Ishikawa (cell line): ENCODE measurements around the gene PCDHGA5.

Experiments
- CEBPB ChIP-seq: IDR thresholded peaks from 2 replicates; pipeline ENCODE4 v1.6.1; 2012
- CREB1 ChIP-seq: IDR thresholded peaks from 2 replicates; pipeline ENCODE4 v1.6.1; 2012; ENCODE audit warnings: low read depth
- EGR1 ChIP-seq: IDR thresholded peaks from 2 replicates; pipeline ENCODE4 v1.6.1; 2012
- EP300 ChIP-seq: IDR thresholded peaks from 2 replicates; pipeline ENCODE4 v1.6.1; 2012; ENCODE audit warnings: borderline replicate concordance
- FOXM1 ChIP-seq: IDR thresholded peaks from 2 replicates; pipeline ENCODE4 v1.6.1; 2012; ENCODE audit warnings: low read depth, borderline replicate concordance
- MAX ChIP-seq: IDR thresholded peaks from 2 replicates; pipeline ENCODE4 v1.6.1; 2012
- NFIC ChIP-seq: IDR thresholded peaks from 2 replicates; pipeline ENCODE4 v1.6.1; 2012
- RAD21 ChIP-seq: IDR thresholded peaks from 2 replicates; pipeline ENCODE4 v1.6.1; 2012; ENCODE audit warnings: low read depth
- REST ChIP-seq: IDR thresholded peaks from 2 replicates; pipeline ENCODE4 v1.6.1; 2012; ENCODE audit warnings: low read depth, mild to moderate bottlenecking
- TAF1 ChIP-seq: IDR thresholded peaks from 2 replicates; pipeline ENCODE4 v1.6.1; 2012; ENCODE audit warnings: low read depth, mild to moderate bottlenecking
- TCF12 ChIP-seq: IDR thresholded peaks from 2 replicates; pipeline ENCODE4 v1.6.1; 2012; ENCODE audit warnings: low read depth
- TEAD4 ChIP-seq: IDR thresholded peaks from 2 replicates; pipeline ENCODE4 v1.6.1; 2012
- USF1 ChIP-seq: IDR thresholded peaks from 2 replicates; pipeline ENCODE4 v1.6.1; 2012
- YY1 ChIP-seq: IDR thresholded peaks from 2 replicates; pipeline ENCODE4 v1.6.1; 2012; ENCODE audit warnings: low read depth
- ZBTB7A ChIP-seq: IDR thresholded peaks from 2 replicates; pipeline ENCODE4 v1.6.1; 2012; ENCODE audit warnings: low read depth

The PCDHGA5 gene

DNA sequence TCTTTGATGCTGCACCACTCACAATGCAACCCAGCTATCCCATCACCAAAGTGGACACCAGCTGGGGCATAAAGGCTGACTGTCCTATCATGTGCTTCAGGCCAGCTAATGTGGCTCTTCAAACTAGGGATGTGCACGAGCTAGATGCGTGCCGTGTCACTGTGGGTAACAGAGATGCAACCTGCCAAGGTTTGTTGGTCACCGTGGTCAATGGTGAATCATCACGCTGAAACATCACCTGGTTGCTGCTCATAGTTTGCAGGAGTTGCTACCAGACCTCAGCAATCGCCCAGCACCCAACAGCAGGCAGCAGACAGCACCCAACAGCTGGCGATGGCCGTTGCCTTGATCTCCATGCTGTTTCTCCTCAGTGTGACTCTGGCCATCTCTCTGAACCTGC, 35.7 kb upstream of the PCDHGA5 start:
- TF ChIP-seq EGR1 (no peak), FOXM1 (no peak), ZBTB7A (no peak), NFIC (no peak), TCF12 (no peak), REST (no peak), TAF1 (no peak), EP300 (no peak)

DNA sequence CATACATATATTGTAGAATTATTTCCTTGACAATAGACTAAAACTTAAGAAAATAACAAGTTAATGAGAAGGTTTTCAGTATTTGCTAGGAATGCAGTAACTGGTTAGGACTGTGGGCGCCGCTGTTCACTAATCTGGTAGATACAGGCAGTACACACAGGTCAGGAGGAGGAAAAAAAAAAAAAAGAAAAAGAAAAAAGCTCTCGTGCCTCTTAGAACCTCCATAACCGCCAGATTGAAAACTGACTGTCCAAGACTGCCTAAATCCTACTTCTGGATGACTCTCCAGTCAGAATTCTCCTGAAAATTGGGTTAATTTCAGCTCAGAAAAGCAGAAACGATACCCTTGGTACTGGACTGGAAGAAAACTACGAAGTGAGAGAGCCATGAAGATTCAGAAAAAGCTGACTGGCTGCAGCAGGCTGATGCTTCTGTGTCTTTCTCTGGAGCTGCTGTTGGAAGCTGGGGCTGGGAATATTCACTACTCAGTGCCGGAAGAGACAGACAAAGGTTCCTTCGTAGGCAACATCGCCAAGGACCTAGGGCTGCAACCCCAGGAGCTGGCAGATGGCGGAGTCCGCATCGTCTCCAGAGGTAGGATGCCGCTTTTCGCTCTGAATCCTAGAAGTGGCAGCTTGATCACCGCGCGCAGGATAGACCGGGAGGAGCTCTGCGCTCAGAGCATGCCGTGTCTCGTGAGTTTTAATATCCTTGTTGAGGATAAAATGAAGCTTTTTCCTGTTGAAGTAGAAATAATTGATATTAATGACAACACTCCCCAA, 33.5 kb upstream of the PCDHGA5 start, which contains the start of gene PCDHGA1:
TSS of gene PCDHGA1 (plus strand) at position 216 of the 782 bp plus-strand sequence.
- no peak for TF ChIP-seq TAF1
- TF ChIP-seq CREB1: no peak
- TF ChIP-seq RAD21: peak; percentile 46
- TF ChIP-seq TEAD4: no peak

DNA sequence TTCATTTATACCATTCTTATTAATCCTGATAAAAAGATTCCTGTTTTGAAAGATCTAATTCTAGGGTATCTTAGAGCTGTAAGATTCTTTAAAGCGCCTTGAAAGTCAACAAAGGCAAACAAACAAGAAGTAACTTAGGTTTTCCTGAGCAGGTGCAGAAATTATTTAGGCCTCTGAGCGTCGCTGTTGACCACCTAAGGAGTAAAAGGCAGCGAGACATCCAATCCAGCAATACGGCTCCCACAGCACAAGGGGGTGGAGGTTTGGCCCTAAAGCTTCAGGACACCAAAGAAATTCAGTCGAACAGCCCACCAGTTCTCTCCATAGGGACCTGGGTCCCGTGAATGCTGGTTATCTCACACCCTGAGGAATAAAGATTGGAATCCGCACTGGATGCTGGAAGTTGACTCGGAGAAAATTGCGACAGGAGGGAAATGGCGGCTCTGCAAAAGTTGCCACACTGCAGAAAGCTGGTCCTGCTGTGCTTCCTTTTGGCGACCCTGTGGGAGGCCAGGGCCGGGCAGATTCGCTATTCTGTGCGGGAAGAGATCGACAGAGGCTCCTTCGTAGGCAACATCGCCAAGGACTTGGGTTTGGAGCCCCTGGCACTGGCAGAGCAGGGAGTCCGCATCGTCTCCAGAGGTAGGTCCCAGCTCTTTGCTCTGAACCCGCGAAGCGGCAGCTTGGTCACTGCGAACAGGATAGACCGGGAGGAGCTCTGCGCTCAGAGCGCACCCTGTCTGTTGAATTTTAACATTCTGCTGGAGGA, 25.2 kb upstream of the PCDHGA5 start, which contains the start of gene PCDHGA2:
TSS of gene PCDHGA2 (plus strand) at position 223 of the 769 bp plus-strand sequence.
- TF ChIP-seq RAD21 (peak; percentile 39), EP300 (no peak), NFIC (no peak)

DNA sequence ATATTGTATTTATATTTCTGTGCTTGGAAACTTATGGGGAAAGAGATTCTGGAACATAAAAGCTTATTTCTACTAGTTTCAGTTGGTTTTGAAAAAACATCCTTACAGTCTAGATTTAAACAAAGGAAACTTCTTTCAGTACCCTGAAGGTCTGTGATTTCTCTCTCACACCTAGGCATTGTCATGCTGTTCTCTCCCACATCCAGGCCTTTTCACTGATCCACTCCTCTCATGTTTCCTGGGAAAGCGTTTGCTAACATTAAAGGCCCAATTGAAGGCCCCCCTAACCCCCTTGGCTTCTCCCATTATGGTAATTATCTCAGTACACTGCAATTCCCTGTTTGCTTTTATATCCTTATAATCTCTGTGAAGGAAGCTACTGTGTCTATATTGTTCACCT, 21.2 kb upstream of the PCDHGA5 start:
- TF ChIP-seq REST: no peak

- TF ChIP-seq ZBTB7A: no peak
- TF ChIP-seq NFIC: no peak
- TF ChIP-seq FOXM1: no peak
Observed at GRCh38 chr5:141343242-141343952, 20.6 kb upstream of the PCDHGA5 start, which contains the start of gene PCDHGA3. TSS of gene PCDHGA3 (plus strand) at chr5:141343829. CDS start at chr5:141344034, 205 bp downstream.

DNA sequence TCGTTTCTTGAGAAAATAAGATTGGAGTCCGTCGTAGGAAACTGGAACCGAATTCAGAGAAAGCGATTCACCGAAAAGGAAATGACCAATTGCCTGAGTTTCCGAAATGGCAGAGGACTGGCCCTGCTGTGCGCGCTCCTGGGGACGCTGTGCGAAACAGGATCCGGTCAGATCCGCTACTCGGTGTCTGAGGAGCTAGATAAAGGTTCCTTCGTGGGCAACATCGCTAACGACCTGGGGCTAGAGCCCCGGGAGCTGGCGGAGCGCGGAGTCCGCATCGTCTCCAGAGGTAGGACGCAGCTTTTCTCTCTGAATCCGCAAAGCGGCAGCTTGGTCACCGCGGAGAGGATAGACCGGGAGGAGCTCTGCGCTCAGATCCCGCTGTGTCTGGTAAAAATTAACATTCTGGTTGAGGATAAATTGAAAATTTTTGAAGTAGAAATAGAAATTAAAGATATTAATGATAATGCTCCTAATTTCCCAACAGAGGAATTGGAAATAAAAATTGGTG, 20.0 kb upstream of the PCDHGA5 start:
- TF ChIP-seq REST: no peak
- no peak for TF ChIP-seq YY1
- TF ChIP-seq FOXM1: no peak
- TF ChIP-seq MAX: no peak
- TF ChIP-seq NFIC: no peak
- no peak for TF ChIP-seq EP300
- no peak for TF ChIP-seq RAD21
- TF ChIP-seq EGR1: no peak
- TF ChIP-seq CREB1: no peak
- no peak for TF ChIP-seq TEAD4
- no peak for TF ChIP-seq USF1
- no peak for TF ChIP-seq ZBTB7A
- TF ChIP-seq TAF1: no peak
- TF ChIP-seq CEBPB: no peak
